T-helper 17 cell (primary cell): ENCODE results near the gene RHOH. TPM values are rescaled to one million over a fixed set of nuclear protein-coding genes. Genes with fewer than 3 reads are reported as not detected.
"Not testable (repeated sequence)": the region's sequence is repeated elsewhere in the genome, so short reads cannot be mapped to it uniquely, and the experiment has no call there.

Experiments
- ATAC-seq: fragments of 150-1000 bp; cut with Tn5 transposase; 2 replicates; pipeline ENCODE4 v1.10.0; 2021; ENCODE audit warnings: mild to moderate bottlenecking, moderate library complexity
- DNase-seq, 3 donors: peaks; one replicate each; pipeline versions ENCODE4 v3.0.0 to v3.0.0-alpha.2; 2020 to 2021
- H3K9me3 ChIP-seq: one replicate; pipeline ENCODE4 v1.7.0; 2013; ENCODE audit warnings: low read length, mild to moderate bottlenecking; ENCODE audit not compliant: control insufficient read depth, poor library complexity, severe bottlenecking
- H3K27ac Mint-ChIP-seq: one replicate; pipeline ENCODE4 v1.8.0; 2022; ENCODE audit warnings: mild to moderate bottlenecking, moderate library complexity, mixed read lengths
- H3K27me3 Mint-ChIP-seq: one replicate; pipeline ENCODE4 v1.8.0; 2022; ENCODE audit warnings: mixed read lengths
- H3K36me3 Mint-ChIP-seq: one replicate; pipeline ENCODE4 v1.8.0; 2022; ENCODE audit warnings: low read depth, mixed read lengths
- H3K4me1 Mint-ChIP-seq: one replicate; pipeline ENCODE4 v1.8.0; 2022; ENCODE audit warnings: mild to moderate bottlenecking, mixed read lengths
- H3K4me3 Mint-ChIP-seq: one replicate; pipeline ENCODE4 v1.8.0; 2022; ENCODE audit warnings: mild to moderate bottlenecking, moderate library complexity, mixed read lengths
- total RNA-seq, 4 donors: library from RNA in 2 of 4; stranded (reverse) in 2 of 4; gene quantifications; one replicate each; pipeline ENCODE4 v1.2.3 and lab custom pipeline; 2022 to 2026

RHOH gene
- total RNA-seq, 2 donors from 2014 or later: 439 to 459 TPM

GRCh38 chr4:40270609-40271008, 73.8 kb downstream of the RHOH start:
- no peaks in the 10 kb centered on the region for H3K36me3 Mint-ChIP-seq
- no peak overlapping the region for H3K27ac Mint-ChIP-seq
- H3K27me3 Mint-ChIP-seq: no peaks in the 10 kb centered on the region
- H3K9me3 ChIP-seq: no peaks in the 10 kb centered on the region
- DNase-seq: no peak
- no peak overlapping the region for H3K4me3 Mint-ChIP-seq
- H3K4me1 Mint-ChIP-seq: peaks cover 14% of the 10 kb centered on the region
- ATAC-seq: no peak

- Mint-ChIP-seq H3K4me3 (no peak overlapping the region), H3K4me1 (peaks cover 6% of the 10 kb centered on the region), H3K27me3 (no peaks in the 10 kb centered on the region), H3K27ac (no peak overlapping the region), H3K36me3 (no peaks in the 10 kb centered on the region)
- H3K9me3 ChIP-seq: no peaks in the 10 kb centered on the region
- no peak for DNase-seq
- no peak for ATAC-seq
Observed at GRCh38 chr4:40275065-40275730, 78.4 kb downstream of the RHOH start.

- no peak overlapping the region for H3K4me3 Mint-ChIP-seq
- H3K27me3 Mint-ChIP-seq: no peaks in the 10 kb centered on the region
- DNase-seq (no peak), ATAC-seq (no peak)
- H3K9me3 ChIP-seq: no peaks in the 10 kb centered on the region
- H3K4me1 Mint-ChIP-seq: peaks cover 8% of the 10 kb centered on the region
- H3K36me3 Mint-ChIP-seq: no peaks in the 10 kb centered on the region
- no peak overlapping the region for H3K27ac Mint-ChIP-seq
Observed at GRCh38 chr4:40276546-40276945, 79.7 kb downstream of the RHOH start.

- DNase-seq: no peak
- H3K27ac Mint-ChIP-seq: peak overlapping the region; percentile 46
- H3K27me3 Mint-ChIP-seq: no peaks in the 10 kb centered on the region
- no peak overlapping the region for H3K4me3 Mint-ChIP-seq
- ATAC-seq: no peak
- no peaks in the 10 kb centered on the region for H3K36me3 Mint-ChIP-seq
- H3K9me3 ChIP-seq: no peaks in the 10 kb centered on the region
- H3K4me1 Mint-ChIP-seq: peaks cover 32% of the 10 kb centered on the region
Observed at GRCh38 chr4:40280586-40280985, 83.8 kb downstream of the RHOH start.

GRCh38 chr4:40281099-40281498, 84.3 kb downstream of the RHOH start:
- no peak overlapping the region for H3K4me3 Mint-ChIP-seq
- H3K36me3 Mint-ChIP-seq: no peaks in the 10 kb centered on the region
- no peaks in the 10 kb centered on the region for H3K9me3 ChIP-seq
- peak overlapping the region; percentile 46 for H3K27ac Mint-ChIP-seq
- peaks cover 29% of the 10 kb centered on the region for H3K4me1 Mint-ChIP-seq
- ATAC-seq: no peak
- no peaks in the 10 kb centered on the region for H3K27me3 Mint-ChIP-seq
- no peak for DNase-seq

- Mint-ChIP-seq H3K27me3 (no peaks in the 10 kb centered on the region), H3K27ac (peak overlapping the region; percentile 98), H3K4me3 (no peak overlapping the region), H3K4me1 (peaks cover 28% of the 10 kb centered on the region), H3K36me3 (no peaks in the 10 kb centered on the region)
- ATAC-seq (no peak), DNase-seq (no peak)
- H3K9me3 ChIP-seq: no peaks in the 10 kb centered on the region
Observed at GRCh38 chr4:40281913-40282312, 85.1 kb downstream of the RHOH start.

GRCh38 chr4:40282857-40283256, 86.0 kb downstream of the RHOH start:
- Mint-ChIP-seq H3K4me1 (peaks cover 28% of the 10 kb centered on the region), H3K27ac (peak overlapping the region; percentile 98)
- H3K4me3 Mint-ChIP-seq, ATAC-seq, H3K9me3 ChIP-seq, H3K27me3 Mint-ChIP-seq, DNase-seq, H3K36me3 Mint-ChIP-seq: not testable (repeated sequence)

GRCh38 chr4:40283413-40283812, 86.6 kb downstream of the RHOH start:
- H3K27ac Mint-ChIP-seq: peak overlapping the region; percentile 98
- peak overlapping the region; percentile 78 for H3K4me3 Mint-ChIP-seq
- peaks cover 28% of the 10 kb centered on the region for H3K4me1 Mint-ChIP-seq

GRCh38 chr4:40283968-40284367, 87.1 kb downstream of the RHOH start:
- Mint-ChIP-seq H3K4me3 (peak overlapping the region; percentile 78), H3K27ac (peak overlapping the region; percentile 98), H3K36me3 (no peaks in the 10 kb centered on the region), H3K27me3 (no peaks in the 10 kb centered on the region), H3K4me1 (peaks cover 31% of the 10 kb centered on the region)
- no peaks in the 10 kb centered on the region for H3K9me3 ChIP-seq
- DNase-seq: peak; percentile 47 to 72 (median 65)
- peak; percentile 99 for ATAC-seq

More at GRCh38 chr4:40283413-40283812, 86.6 kb downstream of the RHOH start:
- DNase-seq (no peak), ATAC-seq (no peak)
- no peaks in the 10 kb centered on the region for H3K27me3 Mint-ChIP-seq
- no peaks in the 10 kb centered on the region for H3K36me3 Mint-ChIP-seq
- no peaks in the 10 kb centered on the region for H3K9me3 ChIP-seq

- no peaks in the 10 kb centered on the region for H3K36me3 Mint-ChIP-seq
- H3K9me3 ChIP-seq: no peaks in the 10 kb centered on the region
- ATAC-seq (no peak), DNase-seq (no peak)
- H3K4me1 Mint-ChIP-seq: peaks cover 46% of the 10 kb centered on the region
- no peaks in the 10 kb centered on the region for H3K27me3 Mint-ChIP-seq
- peak overlapping the region; percentile 98 for H3K27ac Mint-ChIP-seq
- H3K4me3 Mint-ChIP-seq: no peak overlapping the region
Observed at GRCh38 chr4:40285692-40286091, 88.9 kb downstream of the RHOH start.

GRCh38 chr4:40288566-40288965, 91.7 kb downstream of the RHOH start:
- H3K27me3 Mint-ChIP-seq: no peaks in the 10 kb centered on the region
- peak overlapping the region; percentile 39 for H3K4me3 Mint-ChIP-seq
- H3K36me3 Mint-ChIP-seq: no peaks in the 10 kb centered on the region
- DNase-seq (no peak), ATAC-seq (no peak)
- peaks cover 43% of the 10 kb centered on the region for H3K4me1 Mint-ChIP-seq
- peak overlapping the region; percentile 94 for H3K27ac Mint-ChIP-seq
- H3K9me3 ChIP-seq: no peaks in the 10 kb centered on the region

- DNase-seq: no peak
- Mint-ChIP-seq H3K27ac (peak overlapping the region; percentile 94), H3K4me1 (peaks cover 34% of the 10 kb centered on the region), H3K27me3 (no peaks in the 10 kb centered on the region), H3K4me3 (peak overlapping the region; percentile 83), H3K36me3 (no peaks in the 10 kb centered on the region)
- no peaks in the 10 kb centered on the region for H3K9me3 ChIP-seq
- peak; percentile 83 for ATAC-seq
Observed at GRCh38 chr4:40289366-40290188, 92.7 kb downstream of the RHOH start.

- H3K27me3 Mint-ChIP-seq, DNase-seq, H3K36me3 Mint-ChIP-seq, H3K9me3 ChIP-seq: not testable (repeated sequence)
- ATAC-seq: peak; percentile 43
- Mint-ChIP-seq H3K27ac (peak overlapping the region; percentile 94), H3K4me1 (peaks cover 31% of the 10 kb centered on the region), H3K4me3 (peak overlapping the region; percentile 41)
Observed at GRCh38 chr4:40290611-40291186, 93.9 kb downstream of the RHOH start.
